Measurements from ENCODE around the gene S100A14.

DNA sequence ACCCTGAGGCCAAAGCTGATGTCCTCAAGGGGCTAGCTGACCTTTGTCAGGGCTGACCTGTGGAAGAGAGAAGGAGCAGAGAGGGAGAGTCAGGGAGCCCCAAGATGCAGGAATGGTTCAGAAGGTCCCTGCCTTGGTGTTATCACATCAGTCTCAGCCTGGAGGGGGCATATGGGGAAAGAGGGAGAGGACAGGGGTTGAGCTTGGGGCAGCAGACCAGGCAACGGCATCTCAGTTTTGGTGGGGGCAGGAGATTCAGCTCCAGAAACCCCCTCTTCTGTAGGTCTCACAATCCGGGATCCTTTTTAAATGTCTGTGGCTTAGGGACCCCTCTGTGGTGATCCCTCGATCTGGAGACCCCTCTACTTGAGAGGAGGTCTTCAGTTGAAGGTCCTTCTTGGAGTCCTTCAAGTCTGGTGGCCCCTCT, 10.4 kb upstream of the S100A14 start:
- TF ChIP-seq BHLHE40 (IDR thresholded peaks at IDR 0.05; ENCODE audit: borderline replicate concordance) (no peak), ARNT (IDR thresholded peaks at IDR 0.05) (no peak), SUZ12 (IDR thresholded peaks at IDR 0.05) (no peak)

Data from HEK293T (cell line).